Nephron progenitor cell (in vitro differentiated cells): Measurements from ENCODE around the gene ENDOD1.

Source experiments
- DNase-seq: peaks from one replicate; pipeline ENCODE4 v3.0.0; 2021
- H3K27ac Mint-ChIP-seq: 2 replicates; pipeline ENCODE4 v1.8.0; 2021; ENCODE audit warnings: mild to moderate bottlenecking, moderate library complexity, mixed read lengths
- H3K27me3 Mint-ChIP-seq: 2 replicates; pipeline ENCODE4 v1.8.0; 2021; ENCODE audit warnings: mild to moderate bottlenecking, low read depth, mixed read lengths; ENCODE audit not compliant: poor library complexity
- H3K36me3 Mint-ChIP-seq: 2 replicates; pipeline ENCODE4 v1.8.0; 2021; ENCODE audit warnings: low read depth, mixed read lengths
- H3K4me1 Mint-ChIP-seq: 2 replicates; pipeline ENCODE4 v1.8.0; 2021; ENCODE audit warnings: mixed read lengths
- H3K4me3 Mint-ChIP-seq: 2 replicates; pipeline ENCODE4 v1.8.0; 2021; ENCODE audit warnings: mild to moderate bottlenecking, moderate library complexity, mixed read lengths
- H3K9me3 Mint-ChIP-seq: 2 replicates; pipeline ENCODE4 v1.8.0; 2021; ENCODE audit warnings: mild to moderate bottlenecking, moderate library complexity, mixed read lengths
- TF ChIP-seq, protein P1 (sequence below): fragments of 200-600 bp; sonication (generic); IDR thresholded peaks from 2 replicates; pipeline ENCODE4 v1.5.0; 2021; ENCODE audit warnings: antibody characterized with exemption

Gene ENDOD1

GRCh38 chr11:95086836-95087570 lies 2.6 kb upstream of the ENDOD1 start:
- no peaks in the 10 kb centered on the region for H3K36me3 Mint-ChIP-seq
- no peaks in the 10 kb centered on the region for H3K9me3 Mint-ChIP-seq
- H3K4me3 Mint-ChIP-seq = no peak overlapping the region
- no peak for DNase-seq
- no peak overlapping the region for H3K27ac Mint-ChIP-seq
- H3K27me3 Mint-ChIP-seq = peaks cover 24% of the 10 kb centered on the region
- H3K4me1 Mint-ChIP-seq = peaks cover 61% of the 10 kb centered on the region
- TF ChIP-seq, protein P1, sequence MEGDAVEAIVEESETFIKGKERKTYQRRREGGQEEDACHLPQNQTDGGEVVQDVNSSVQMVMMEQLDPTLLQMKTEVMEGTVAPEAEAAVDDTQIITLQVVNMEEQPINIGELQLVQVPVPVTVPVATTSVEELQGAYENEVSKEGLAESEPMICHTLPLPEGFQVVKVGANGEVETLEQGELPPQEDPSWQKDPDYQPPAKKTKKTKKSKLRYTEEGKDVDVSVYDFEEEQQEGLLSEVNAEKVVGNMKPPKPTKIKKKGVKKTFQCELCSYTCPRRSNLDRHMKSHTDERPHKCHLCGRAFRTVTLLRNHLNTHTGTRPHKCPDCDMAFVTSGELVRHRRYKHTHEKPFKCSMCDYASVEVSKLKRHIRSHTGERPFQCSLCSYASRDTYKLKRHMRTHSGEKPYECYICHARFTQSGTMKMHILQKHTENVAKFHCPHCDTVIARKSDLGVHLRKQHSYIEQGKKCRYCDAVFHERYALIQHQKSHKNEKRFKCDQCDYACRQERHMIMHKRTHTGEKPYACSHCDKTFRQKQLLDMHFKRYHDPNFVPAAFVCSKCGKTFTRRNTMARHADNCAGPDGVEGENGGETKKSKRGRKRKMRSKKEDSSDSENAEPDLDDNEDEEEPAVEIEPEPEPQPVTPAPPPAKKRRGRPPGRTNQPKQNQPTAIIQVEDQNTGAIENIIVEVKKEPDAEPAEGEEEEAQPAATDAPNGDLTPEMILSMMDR = no peak

DNA sequence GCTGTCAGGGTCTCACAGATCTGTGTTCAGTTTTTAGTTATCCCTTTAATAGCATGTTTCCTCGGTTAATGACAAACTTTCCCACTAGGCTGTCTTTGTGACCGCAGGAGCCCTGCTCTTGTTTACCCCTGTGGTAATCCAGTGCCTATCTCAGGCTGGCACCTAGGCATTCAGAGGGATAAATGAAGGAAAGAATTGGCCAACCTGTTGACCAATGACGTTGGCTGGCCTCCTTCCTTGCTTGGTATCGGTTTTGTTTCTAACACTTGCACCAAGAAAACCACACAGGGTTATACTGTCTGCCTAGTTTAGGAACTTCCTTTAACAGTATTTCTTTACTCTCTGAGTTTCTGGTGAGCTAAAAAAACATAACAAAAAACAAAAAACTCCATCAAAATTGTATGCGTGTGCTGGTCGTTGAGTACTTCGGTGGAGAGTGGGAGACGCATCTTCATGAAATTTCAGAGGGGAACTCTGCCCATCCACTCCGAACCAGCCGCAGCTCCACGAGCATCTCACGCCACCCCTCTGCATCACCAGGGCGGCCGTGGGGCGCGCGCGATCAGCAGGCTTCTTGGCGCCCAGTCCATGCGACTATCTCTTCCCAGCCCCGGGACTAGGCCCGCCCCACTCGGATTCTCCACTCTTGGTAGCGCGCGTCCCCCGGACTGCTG lies 563 bp upstream of the ENDOD1 start:
- no peaks in the 10 kb centered on the region for H3K9me3 Mint-ChIP-seq
- peaks cover 37% of the 10 kb centered on the region for H3K27me3 Mint-ChIP-seq
- TF ChIP-seq, protein P1 = no peak
- no peak for DNase-seq
- H3K27ac Mint-ChIP-seq = no peak overlapping the region
- H3K36me3 Mint-ChIP-seq = no peaks in the 10 kb centered on the region
- peaks cover 79% of the 10 kb centered on the region for H3K4me1 Mint-ChIP-seq
- peak overlapping the region; percentile 82 for H3K4me3 Mint-ChIP-seq

DNA sequence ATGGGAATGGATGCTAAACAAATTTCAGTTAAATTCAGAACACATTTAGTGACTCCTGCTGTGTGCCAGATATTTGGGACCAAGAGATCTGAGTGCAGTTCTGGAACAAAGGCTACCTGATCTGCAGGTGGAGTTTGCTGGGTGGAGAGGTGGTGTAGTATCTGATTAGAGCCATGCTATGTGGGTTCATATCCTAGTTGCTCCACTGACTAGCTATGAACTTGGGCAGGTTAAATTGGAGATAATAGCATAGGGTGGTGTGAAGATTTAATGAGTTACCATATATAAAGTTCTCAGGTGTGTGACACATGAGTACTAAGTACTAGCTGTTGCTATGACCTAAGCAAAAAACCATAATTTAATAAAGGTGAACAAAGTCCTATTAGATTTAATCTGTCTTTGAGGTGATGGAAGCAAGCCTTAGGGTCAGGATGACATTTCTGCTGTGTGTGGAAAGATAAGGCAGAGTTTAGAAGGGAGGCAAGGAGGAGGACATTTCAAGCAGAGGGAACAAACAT lies 2.1 kb downstream of the ENDOD1 start:
- no peaks in the 10 kb centered on the region for H3K9me3 Mint-ChIP-seq
- H3K27ac Mint-ChIP-seq = no peak overlapping the region
- H3K36me3 Mint-ChIP-seq = no peaks in the 10 kb centered on the region
- H3K27me3 Mint-ChIP-seq = peaks cover 37% of the 10 kb centered on the region
- no peak for DNase-seq
- no peak overlapping the region for H3K4me3 Mint-ChIP-seq
- TF ChIP-seq, protein P1 = no peak
- peaks cover 58% of the 10 kb centered on the region for H3K4me1 Mint-ChIP-seq

DNA sequence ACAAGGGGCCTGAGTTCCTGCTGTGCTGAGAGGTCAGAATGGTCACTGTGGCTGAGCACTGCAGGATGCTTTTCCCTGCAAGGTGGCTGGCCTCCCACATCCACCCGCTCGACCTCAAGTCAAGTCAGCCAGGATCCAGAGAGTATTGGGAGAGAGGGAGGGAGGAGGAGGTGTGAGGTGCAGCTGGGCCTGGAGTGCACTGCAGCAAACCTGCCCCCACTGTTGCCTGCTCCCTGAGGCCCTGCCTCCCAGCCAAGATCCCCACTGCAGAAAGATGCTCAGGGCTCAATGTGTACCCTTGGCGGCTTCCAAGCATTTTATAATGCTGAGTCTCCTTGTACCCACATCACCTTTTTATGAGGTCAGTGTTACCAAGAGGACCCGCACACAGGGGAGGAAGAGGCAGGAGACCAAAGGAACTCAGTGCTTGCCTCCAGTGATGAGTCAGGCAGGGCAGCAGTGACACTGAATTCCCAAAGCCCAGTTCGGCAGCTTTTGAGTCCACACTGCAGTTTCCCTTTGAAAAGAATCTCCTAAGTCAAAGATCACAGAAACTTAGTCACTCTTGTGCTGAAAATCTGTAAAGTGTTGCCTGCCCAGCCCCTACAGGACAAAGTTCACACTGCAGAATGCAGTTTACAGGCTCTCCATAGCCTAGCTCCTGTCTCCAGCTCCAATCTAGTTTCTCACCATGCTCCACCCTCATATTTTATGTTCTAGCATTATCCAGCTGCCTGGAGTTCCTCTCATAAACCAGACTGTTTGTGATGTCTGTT lies 3.1 kb downstream of the ENDOD1 start:
- no peak for DNase-seq
- H3K27ac Mint-ChIP-seq = no peak overlapping the region

GRCh38 chr11:95093548-95093947 lies 3.9 kb downstream of the ENDOD1 start:
- no peak overlapping the region for H3K27ac Mint-ChIP-seq
- TF ChIP-seq, protein P1 = no peak
- peaks cover 51% of the 10 kb centered on the region for H3K4me1 Mint-ChIP-seq
- no peak overlapping the region for H3K4me3 Mint-ChIP-seq
- no peak for DNase-seq
- H3K36me3 Mint-ChIP-seq = no peaks in the 10 kb centered on the region
- no peaks in the 10 kb centered on the region for H3K9me3 Mint-ChIP-seq
- H3K27me3 Mint-ChIP-seq = peaks cover 42% of the 10 kb centered on the region

More for the DNA sequence above, 3.1 kb downstream of the ENDOD1 start:
- Mint-ChIP-seq H3K9me3 (no peaks in the 10 kb centered on the region), H3K27me3 (peaks cover 42% of the 10 kb centered on the region), H3K4me3 (peak overlapping the region; percentile 47), H3K36me3 (no peaks in the 10 kb centered on the region), H3K4me1 (peaks cover 54% of the 10 kb centered on the region)
- TF ChIP-seq, protein P1 = peak; percentile 59
